B cell (primary cell): ENCODE measurements around the gene NR4A2. TPM values are rescaled to one million over a fixed set of nuclear protein-coding genes. Genes with fewer than 3 reads are reported as not detected.

Experiments used
- ATAC-seq: fragments of 200-7000 bp; cut with Tn5 transposase; one replicate; pipeline ENCODE4 v1.10.0; 2021; ENCODE audit warnings: low read depth, mild to moderate bottlenecking, moderate number of reproducible peaks, moderate library complexity
- CTCF ChIA-PET: fragments of 350-600 bp; sonication (Branson Sonifier 250); formaldehyde crosslinking; loops from one replicate; lab custom pipeline; 2021; ENCODE audit warnings: antibody characterized with exemption, inconsistent platforms; lab: Charles Lee
- POLR2A ChIA-PET: fragments of 350-600 bp; sonication (Branson Sonifier 250); formaldehyde crosslinking; loops from one replicate; lab custom pipeline; 2021; ENCODE audit warnings: antibody characterized with exemption; lab: Charles Lee
- DNase-seq: peaks from one replicate; pipeline ENCODE4 v3.0.0; 2013
- H2AFZ ChIP-seq: 2 replicates; pipeline ENCODE4 v1.6.1; 2012; ENCODE audit warnings: mild to moderate bottlenecking, low read depth, low read length; ENCODE audit not compliant: insufficient read depth, poor library complexity, severe bottlenecking
- H3K27ac ChIP-seq, 2 donors: 1 replicate in 1 of 2; 2 replicates in 1 of 2; pipeline ENCODE4 v1.5.1; 2012 to 2013; ENCODE audit warnings: low read length in 2 of 2, mild to moderate bottlenecking in 2 of 2, moderate library complexity in 1 of 2
- H3K27me3 ChIP-seq, 4 experiments: fragments of 200-600 bp in 1 of 4; sonication (generic) in 1 of 4; replicated peaks in 1 of 4; 1 replicate in 2 of 4; 2 replicates in 2 of 4; pipeline versions ENCODE4 v1.6.1 to v1.7.0; 2013 to 2016; ENCODE audit warnings: low read length in 3 of 4, mild to moderate bottlenecking in 2 of 4, mixed read lengths in 1 of 4, moderate library complexity in 1 of 4; ENCODE audit not compliant: insufficient read depth in 4 of 4, control insufficient read depth in 3 of 4; ENCODE audit errors: control extremely low read depth in 1 of 4
- H3K36me3 ChIP-seq, 2 experiments: replicated peaks in 1 of 2; 1 replicate in 1 of 2; 2 replicates in 1 of 2; pipeline versions ENCODE4 v1.6.1 to v1.7.1; 2013; ENCODE audit warnings: low read length in 1 of 2; ENCODE audit not compliant: insufficient read depth in 2 of 2, control insufficient read depth in 1 of 2; ENCODE audit errors: control extremely low read depth in 1 of 2, extremely low read depth in 1 of 2
- H3K4me1 ChIP-seq, 2 donors: fragments of 200-600 bp in 1 of 2; sonication (generic) in 1 of 2; 1 replicate in 1 of 2; 2 replicates in 1 of 2; pipeline versions ENCODE4 v1.5.1 to v1.6.1; 2013 to 2017; ENCODE audit warnings: low read length in 2 of 2; ENCODE audit not compliant: control insufficient read depth in 2 of 2, insufficient read depth in 2 of 2
- H3K4me2 ChIP-seq: replicated peaks from 2 replicates; pipeline ENCODE3; 2012; ENCODE audit warnings: mild to moderate bottlenecking, low read depth, low read length; ENCODE audit not compliant: poor library complexity, severe bottlenecking
- H3K4me3 ChIP-seq, 5 experiments: fragments of 200-600 bp in 1 of 5; sonication (generic) in 1 of 5; 1 replicate in 3 of 5; 2 replicates in 2 of 5; pipeline versions ENCODE4 v1.5.1 to v1.7.0; 2011 to 2016; ENCODE audit warnings: low read length in 4 of 5, mild to moderate bottlenecking in 4 of 5, low read depth in 2 of 5, control low read depth in 1 of 5, moderate library complexity in 1 of 5; ENCODE audit not compliant: insufficient read depth in 1 of 5; ENCODE audit errors: control extremely low read depth in 1 of 5, extremely low read depth in 1 of 5
- H3K79me2 ChIP-seq: fragments of 200-600 bp; sonication (generic); one replicate; pipeline ENCODE4 v1.6.0; 2016; ENCODE audit warnings: low read length; ENCODE audit not compliant: control insufficient read depth, insufficient read depth
- H3K9ac ChIP-seq: fragments of 200-600 bp; sonication (generic); 2 replicates; pipeline ENCODE4 v1.6.1; 2017; ENCODE audit warnings: mild to moderate bottlenecking, low read length, moderate library complexity
- H3K9me3 ChIP-seq, 3 donors: one replicate each; pipeline versions ENCODE4 v1.6.1 to v1.7.1; 2013; ENCODE audit warnings: low read length in 2 of 3; ENCODE audit not compliant: control insufficient read depth in 2 of 3, insufficient read depth in 1 of 3; ENCODE audit errors: control extremely low read depth in 1 of 3
- H4K20me1 ChIP-seq: 2 replicates; pipeline ENCODE4 v1.6.0; 2012; ENCODE audit warnings: mild to moderate bottlenecking, low read length; ENCODE audit not compliant: insufficient read depth, control insufficient read depth, poor library complexity, severe bottlenecking
- H3K27ac Mint-ChIP-seq: one replicate; pipeline ENCODE4 v1.8.0; 2021; ENCODE audit warnings: mixed read lengths
- H3K27me3 Mint-ChIP-seq: one replicate; pipeline ENCODE4 v1.8.0; 2021; ENCODE audit warnings: mixed read lengths
- H3K4me1 Mint-ChIP-seq: one replicate; pipeline ENCODE4 v1.8.0; 2021; ENCODE audit warnings: mixed read lengths
- H3K4me3 Mint-ChIP-seq: one replicate; pipeline ENCODE4 v1.8.0; 2021; ENCODE audit warnings: mixed read lengths
- H3K9me3 Mint-ChIP-seq: one replicate; pipeline ENCODE4 v1.8.0; 2022; ENCODE audit warnings: mixed read lengths; ENCODE audit not compliant: insufficient read depth
- EZH2 ChIP-seq: IDR thresholded peaks from 2 replicates; pipeline ENCODE4 v1.6.1; 2012; ENCODE audit warnings: borderline replicate concordance, low read depth, mild to moderate bottlenecking, moderate library complexity, low read length; ENCODE audit not compliant: insufficient read depth, poor library complexity, severe bottlenecking
- WGBS: methylation state at CpG from one replicate; pipeline ENCODE4 v1.1.5; 2013; ENCODE audit warnings: missing lambda C conversion rate; ENCODE audit not compliant: insufficient coverage; 5-methylcytosine and 5-hydroxymethylcytosine counted together
- intact Hi-C: fragments of 100-400 bp; cut with micrococcal nuclease; formaldehyde crosslinking; loops from one replicate; pipeline ENCODE4 v1.10.0; 2022
- polyA plus RNA-seq: library from polyadenylated mRNA; depleted of rRNA; stranded (reverse); fragments of >200 nt; gene quantifications from 2 replicates; pipeline ENCODE4 v1.2.3, GENCODE V29; 2012
- total RNA-seq, 2 donors: library from RNA; stranded (reverse); fragments of 120-200 nt in 1 of 2; gene quantifications; 1 replicate in 1 of 2; 2 replicates in 1 of 2; pipeline versions ENCODE4 v1.2.3 to v1.2.4, GENCODE V29; 2013 to 2022
- TF ChIP-seq, protein P1 (sequence below): fragments of 200-600 bp; IDR thresholded peaks from one replicate; pipeline ENCODE4 v1.8.0; 2022; ENCODE audit warnings: antibody characterized with exemption, mild to moderate bottlenecking

NR4A2 gene
- total and polyA plus RNA-seq, 2 donors (not counting 1 experiment from before 2014, with no cell fraction given): 30.6 to 177 TPM

DNA sequence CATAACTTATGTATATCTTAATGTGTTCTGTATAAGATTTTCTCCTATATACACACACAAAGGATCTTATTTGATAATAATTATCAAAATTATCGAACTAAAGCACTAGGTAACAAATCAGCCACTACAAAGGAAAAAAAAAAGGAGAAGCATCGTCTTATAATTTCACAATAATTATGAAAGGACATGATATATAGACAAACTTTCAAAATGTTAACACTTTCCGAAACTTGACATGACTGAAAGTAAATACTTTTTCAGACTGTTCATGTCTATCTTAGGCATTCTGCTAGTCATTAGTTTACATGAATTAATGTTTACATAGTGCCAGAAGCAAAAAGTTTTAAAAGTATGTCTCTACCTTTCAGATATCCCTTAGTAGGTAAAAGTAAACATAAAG is 7.3 kb upstream of the NR4A2 start:
- Histone ChIP-seq H3K36me3 (no peaks in the 10 kb centered on the region), H3K4me1 (peaks cover 20% of the 10 kb centered on the region in 2 donors), H3K4me3 (no peak overlapping the region), H3K9me3 (no peaks in the 10 kb centered on the region), H4K20me1 (no peaks in the 10 kb centered on the region), H3K9ac (no peak overlapping the region), H3K27me3 (no peaks in the 10 kb centered on the region), H3K27ac (no peak overlapping the region), H3K79me2 (no peaks in the 10 kb centered on the region), H2AFZ (no peak overlapping the region), H3K4me2 (no peak overlapping the region)
- ChIA-PET CTCF (interaction anchor here (1.1 to 3.5 kb wide), 2 partner anchors 61 to 250 kb away, joined by 3 to 25 read pairs; no protein-coding TSS in a partner anchor), POLR2A (no interaction called here)
- Mint-ChIP-seq H3K27me3 (no peaks in the 10 kb centered on the region), H3K9me3 (no peaks in the 10 kb centered on the region), H3K4me1 (peaks cover 33% of the 10 kb centered on the region), H3K4me3 (no peak overlapping the region), H3K27ac (peak overlapping the region; percentile 39)
- WGBS: no CpG with 5 or more reads among the region's 3 CpGs
- no peak for ATAC-seq
- intact Hi-C loops: loop anchor here (5.0 kb wide), 1 partner anchor 1102 kb away; the partner anchor contains the start of gene CYTIP
- TF ChIP-seq, protein P1, sequence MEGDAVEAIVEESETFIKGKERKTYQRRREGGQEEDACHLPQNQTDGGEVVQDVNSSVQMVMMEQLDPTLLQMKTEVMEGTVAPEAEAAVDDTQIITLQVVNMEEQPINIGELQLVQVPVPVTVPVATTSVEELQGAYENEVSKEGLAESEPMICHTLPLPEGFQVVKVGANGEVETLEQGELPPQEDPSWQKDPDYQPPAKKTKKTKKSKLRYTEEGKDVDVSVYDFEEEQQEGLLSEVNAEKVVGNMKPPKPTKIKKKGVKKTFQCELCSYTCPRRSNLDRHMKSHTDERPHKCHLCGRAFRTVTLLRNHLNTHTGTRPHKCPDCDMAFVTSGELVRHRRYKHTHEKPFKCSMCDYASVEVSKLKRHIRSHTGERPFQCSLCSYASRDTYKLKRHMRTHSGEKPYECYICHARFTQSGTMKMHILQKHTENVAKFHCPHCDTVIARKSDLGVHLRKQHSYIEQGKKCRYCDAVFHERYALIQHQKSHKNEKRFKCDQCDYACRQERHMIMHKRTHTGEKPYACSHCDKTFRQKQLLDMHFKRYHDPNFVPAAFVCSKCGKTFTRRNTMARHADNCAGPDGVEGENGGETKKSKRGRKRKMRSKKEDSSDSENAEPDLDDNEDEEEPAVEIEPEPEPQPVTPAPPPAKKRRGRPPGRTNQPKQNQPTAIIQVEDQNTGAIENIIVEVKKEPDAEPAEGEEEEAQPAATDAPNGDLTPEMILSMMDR: no peak
- no peak for TF ChIP-seq EZH2
- no peak for DNase-seq

DNA sequence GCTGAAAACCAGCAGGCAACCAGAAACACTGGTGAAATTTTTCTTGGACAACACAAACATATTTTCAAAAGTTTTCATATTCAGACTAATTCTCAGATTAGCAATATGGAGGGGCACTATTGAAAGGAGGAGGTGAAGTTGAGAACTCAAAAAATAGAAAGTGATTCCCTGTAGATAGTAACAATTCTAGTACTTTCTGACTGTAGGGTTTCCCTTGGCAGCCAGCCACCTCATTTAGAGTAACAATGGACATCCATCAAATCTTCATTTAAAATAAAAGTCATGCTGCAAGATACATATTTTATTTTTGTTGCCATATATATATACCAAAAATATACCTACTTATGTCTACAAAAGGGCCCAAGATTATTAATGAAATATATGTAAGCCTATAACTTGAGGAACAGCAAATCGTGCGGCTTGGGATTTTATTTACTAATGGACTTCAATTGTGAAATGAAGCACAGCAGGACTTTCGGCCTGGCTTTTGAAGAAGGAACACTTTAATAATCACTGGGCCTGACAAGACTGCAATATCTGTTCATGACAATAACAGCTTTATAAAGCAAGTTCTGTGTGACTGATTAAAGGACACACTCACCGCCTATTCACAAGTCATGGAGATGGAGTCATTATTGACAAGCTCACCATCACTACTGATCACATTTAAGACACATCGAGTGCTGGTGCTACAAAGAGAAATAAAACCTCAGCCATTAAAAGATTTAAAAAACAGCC is 6.8 kb upstream of the NR4A2 start:
- intact Hi-C loops: no loop called here
- ChIA-PET CTCF (interaction anchor here (1.1 kb wide), 1 partner anchor 250 kb away, joined by 3 read pairs; no protein-coding TSS in a partner anchor), POLR2A (no interaction called here)
- Histone ChIP-seq H3K9ac (no peak overlapping the region), H3K36me3 (no peaks in the 10 kb centered on the region), H3K4me3 (no peak overlapping the region), H3K4me1 (peaks cover 21 to 22% of the 10 kb centered on the region in 2 donors), H3K79me2 (no peaks in the 10 kb centered on the region), H3K4me2 (no peak overlapping the region), H3K27me3 (no peaks in the 10 kb centered on the region), H2AFZ (no peak overlapping the region), H4K20me1 (no peaks in the 10 kb centered on the region), H3K9me3 (no peaks in the 10 kb centered on the region), H3K27ac (no peak overlapping the region)
- WGBS: 90% methylated on average over 2 of the region's 5 CpGs
- TF ChIP-seq, protein P1: no peak
- no peak for TF ChIP-seq EZH2
- H3K27me3 Mint-ChIP-seq: no peaks in the 10 kb centered on the region
- ATAC-seq (no peak), DNase-seq (no peak)
- H3K4me1 Mint-ChIP-seq: peaks cover 36% of the 10 kb centered on the region
- no peaks in the 10 kb centered on the region for H3K9me3 Mint-ChIP-seq
- H3K27ac Mint-ChIP-seq: peak overlapping the region; percentile 39
- H3K4me3 Mint-ChIP-seq: no peak overlapping the region
